HG02571 (cell line): ENCODE measurements around the gene TUBGCP5.
"Not testable (repeated sequence)": the region's sequence is repeated elsewhere in the genome, so short reads cannot be mapped to it uniquely, and the experiment has no call there.

Experiments
- ATAC-seq: cut with Tn5 transposase; IDR thresholded peaks from one replicate; pipeline ENCODE4 v1.9.1; 2021; ENCODE audit warnings: mild to moderate bottlenecking, moderate library complexity; ENCODE audit not compliant: unreplicated experiment

Gene TUBGCP5

DNA sequence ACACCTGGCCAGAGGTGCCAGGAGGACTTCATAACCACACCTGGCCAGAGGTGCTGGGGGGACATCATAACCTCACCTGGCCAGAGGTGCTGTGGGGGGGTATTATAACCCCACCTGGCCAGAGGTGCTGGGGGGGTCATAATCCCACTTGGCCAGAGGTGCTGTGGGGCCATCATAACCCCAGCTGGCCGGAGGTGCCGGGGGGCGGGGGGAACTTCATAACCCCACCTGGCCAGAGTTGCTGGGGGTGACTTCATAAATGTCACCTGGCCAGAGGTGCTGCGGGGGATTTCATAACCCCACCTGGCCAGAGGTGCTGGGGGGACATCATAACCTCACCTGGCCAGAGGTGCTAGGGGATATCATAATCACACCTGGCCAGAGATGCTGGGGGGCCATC lies 4.2 kb upstream of the TUBGCP5 start:
- ATAC-seq, result not testable (repeated sequence)

- ATAC-seq, result not testable (repeated sequence)
Observed at GRCh38 chr15:23041736-23042135, 2.4 kb upstream of the TUBGCP5 start.

DNA sequence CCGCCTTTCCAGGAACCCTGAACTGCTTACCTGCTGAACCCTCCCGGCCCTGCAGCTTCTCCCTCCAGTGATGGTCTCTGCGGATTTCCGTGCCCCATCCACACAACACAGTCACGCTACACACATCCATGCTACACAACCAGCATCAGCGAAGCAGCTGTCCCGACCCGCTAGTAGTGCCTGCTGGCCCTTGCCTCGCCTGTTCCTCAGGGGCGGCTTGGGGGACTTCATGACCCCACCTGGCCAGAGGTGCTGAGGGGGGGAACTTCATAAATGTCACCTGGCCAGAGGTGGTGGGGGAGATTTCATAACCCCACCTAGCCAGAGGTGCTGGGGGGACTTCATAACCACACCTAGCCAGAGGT lies 530 bp upstream of the TUBGCP5 start:
- no peak for ATAC-seq

DNA sequence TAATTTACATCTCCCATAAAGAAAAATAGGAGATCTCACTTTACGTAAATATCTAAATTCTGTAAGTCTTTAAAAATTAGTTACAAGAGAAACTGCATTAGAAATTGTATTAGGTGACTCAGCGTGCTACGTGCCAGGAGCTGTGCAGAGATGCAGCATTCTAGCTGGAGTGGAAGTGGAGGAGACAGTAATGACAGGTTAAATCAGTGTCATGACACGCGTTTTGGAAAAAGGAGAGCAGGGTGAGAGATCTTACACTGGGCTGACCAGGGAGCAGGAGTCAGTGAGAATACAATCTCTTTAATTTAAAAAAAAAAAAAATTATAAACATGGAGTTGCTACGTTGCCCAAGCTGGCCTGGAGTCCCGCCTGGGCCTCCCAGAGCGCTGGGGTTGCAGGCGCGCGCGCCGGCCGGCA lies 635 bp downstream of the TUBGCP5 start:
- peak; percentile 4 for ATAC-seq

- no peak for ATAC-seq
Observed at GRCh38 chr15:23035964-23036566, 3.3 kb downstream of the TUBGCP5 start.

DNA sequence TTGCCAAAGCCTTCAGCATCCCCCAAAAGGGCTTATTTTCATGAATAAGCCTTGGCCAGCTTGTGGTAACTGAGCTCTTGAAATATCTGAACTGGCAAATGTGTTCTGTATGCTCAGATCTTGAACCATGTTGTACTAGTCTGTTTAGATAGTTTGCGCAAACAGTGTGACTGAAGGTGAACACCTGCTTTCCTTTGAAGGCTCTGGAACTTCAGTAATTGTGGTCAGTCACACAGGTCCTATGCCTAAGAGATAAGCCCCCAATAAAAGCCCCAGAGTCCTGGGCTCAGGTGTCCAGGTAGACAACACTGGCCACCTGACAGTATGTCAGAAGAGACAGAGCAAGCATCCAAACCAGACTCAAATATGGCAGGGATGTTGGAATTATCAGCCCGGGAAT lies 5.4 kb downstream of the TUBGCP5 start:
- ATAC-seq, result no peak

DNA sequence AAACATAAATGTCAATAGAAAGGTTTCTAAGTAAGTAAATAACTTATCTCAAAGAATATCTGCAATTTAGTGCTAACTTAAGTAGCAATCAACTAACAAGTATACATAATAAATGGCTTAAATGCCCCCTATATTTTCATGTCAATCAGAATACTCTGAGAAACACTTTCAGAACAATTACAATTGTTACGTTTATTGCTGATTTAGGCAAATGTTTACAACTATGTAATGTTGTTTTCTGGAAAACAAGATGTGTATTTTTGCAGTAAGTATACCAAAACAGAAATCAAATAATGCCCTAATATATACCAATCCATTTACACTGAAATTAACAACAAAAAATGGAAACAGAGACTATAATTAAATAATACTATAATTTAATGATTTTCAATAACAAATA lies 13.2 kb downstream of the TUBGCP5 start:
- ATAC-seq, result no peak

DNA sequence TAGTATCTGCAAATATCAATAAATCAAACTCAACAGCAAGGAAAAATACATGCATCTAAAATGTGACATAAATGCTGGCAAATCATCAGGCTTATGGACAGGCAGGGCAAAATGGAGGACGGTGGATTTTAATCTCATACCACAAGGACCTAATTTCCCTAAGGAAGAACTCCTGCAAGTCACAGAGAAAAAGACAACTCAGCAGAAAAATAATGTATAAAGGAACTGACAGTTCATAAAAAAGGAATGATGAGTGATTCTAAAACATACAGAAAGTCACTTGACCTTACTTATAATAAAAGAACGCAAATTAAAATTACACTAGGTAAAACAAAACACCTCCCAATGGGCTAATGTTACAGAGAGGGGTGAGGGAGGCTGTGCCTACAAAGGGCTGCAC lies 17.2 kb downstream of the TUBGCP5 start:
- no peak for ATAC-seq

GRCh38 chr15:23014394-23015000 lies 24.9 kb downstream of the TUBGCP5 start:
- ATAC-seq, result no peak

DNA sequence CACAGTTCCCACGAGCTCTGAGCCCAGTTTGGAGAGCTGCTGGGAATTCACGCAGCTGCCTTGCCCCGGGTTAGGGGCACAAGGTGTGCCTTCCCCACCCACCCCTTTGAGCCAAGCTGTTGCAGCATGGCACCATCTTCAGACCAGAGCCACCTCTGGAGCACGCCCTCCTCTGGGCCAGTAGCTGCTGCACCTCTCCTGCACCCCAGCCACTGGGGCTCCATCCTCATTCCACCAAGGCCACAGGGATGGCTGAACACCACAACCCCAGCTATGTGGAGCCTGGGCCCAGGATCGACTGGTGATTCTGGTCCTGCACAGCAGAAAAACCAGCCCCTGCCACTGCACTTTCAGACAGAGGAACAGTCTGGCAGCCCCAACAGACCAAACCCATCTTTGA lies 25.7 kb downstream of the TUBGCP5 start:
- no peak for ATAC-seq

DNA sequence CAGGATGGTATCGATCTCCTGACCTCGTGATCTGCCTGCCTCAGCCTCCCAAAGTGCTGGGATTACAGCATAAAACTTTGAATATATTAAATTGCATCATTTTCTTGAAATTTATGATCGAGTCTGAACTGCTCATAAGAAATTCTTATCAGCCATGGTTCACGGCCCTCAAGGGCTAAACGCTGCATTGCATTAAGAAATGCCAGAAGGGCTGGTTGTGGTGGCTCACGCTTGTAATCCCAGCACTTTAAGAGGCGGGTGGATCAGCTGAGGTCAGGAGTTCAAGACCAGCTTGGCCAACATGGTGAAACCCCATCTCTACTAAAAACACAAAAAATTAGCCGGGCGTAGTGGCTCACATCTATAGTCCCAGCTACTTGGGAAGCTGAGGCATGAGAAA lies 26.8 kb downstream of the TUBGCP5 start:
- ATAC-seq, result not testable (repeated sequence)

GRCh38 chr15:23003736-23004135 lies 35.6 kb downstream of the TUBGCP5 start:
- ATAC-seq, result no peak

DNA sequence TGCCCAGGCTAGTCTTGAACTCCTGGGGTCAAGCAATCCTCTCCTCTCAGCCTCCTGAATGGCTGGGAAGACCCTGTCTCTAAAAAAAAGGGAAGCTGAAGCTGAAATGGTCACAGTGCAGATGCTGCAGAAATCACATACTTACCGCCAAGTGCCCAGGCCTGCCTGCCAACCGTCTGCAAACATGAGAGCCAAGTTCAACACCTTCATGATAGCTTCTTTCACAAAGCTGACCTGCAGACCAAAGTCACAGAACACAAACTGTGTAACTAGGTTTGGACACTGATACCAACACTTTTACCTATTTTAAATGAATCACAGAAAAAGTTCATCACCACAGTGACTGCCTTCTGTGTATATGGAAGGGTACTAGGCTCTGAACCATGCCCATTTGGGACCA lies 36.4 kb downstream of the TUBGCP5 start:
- no peak for ATAC-seq

DNA sequence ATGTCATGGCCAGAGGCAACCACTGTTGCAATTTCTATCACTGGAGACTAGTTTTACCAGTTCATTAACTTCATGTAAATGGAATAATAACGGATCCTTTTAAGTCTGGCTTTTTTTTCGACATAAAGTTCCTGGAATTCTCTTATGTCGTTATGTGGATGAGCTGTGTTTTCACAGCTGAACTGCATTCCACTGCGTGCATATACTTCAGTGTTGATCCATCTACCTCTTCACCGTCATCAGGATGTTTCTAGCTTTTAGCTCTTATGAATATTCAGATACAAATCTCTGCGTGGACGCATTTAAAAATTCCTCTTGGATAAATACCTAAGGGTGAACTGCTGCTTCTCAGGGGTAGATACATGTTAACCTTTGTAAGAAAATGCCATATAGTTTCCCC lies 43.6 kb downstream of the TUBGCP5 start:
- no peak for ATAC-seq

DNA sequence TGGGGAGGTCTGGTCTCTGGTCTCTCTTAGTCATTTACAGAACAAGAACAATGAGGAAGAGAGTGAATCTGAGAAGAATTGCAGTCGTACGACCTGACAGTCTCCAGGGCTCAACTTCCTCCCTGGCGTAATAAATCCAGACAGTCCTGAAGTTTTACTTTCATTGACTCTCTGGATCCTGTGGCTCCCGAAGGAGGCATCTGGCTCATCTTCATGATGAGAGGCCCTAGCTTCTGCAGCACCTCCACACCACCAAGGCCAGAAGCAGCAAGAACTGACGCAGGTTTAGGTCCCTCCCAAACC lies 47.4 kb downstream of the TUBGCP5 start:
- no peak for ATAC-seq

DNA sequence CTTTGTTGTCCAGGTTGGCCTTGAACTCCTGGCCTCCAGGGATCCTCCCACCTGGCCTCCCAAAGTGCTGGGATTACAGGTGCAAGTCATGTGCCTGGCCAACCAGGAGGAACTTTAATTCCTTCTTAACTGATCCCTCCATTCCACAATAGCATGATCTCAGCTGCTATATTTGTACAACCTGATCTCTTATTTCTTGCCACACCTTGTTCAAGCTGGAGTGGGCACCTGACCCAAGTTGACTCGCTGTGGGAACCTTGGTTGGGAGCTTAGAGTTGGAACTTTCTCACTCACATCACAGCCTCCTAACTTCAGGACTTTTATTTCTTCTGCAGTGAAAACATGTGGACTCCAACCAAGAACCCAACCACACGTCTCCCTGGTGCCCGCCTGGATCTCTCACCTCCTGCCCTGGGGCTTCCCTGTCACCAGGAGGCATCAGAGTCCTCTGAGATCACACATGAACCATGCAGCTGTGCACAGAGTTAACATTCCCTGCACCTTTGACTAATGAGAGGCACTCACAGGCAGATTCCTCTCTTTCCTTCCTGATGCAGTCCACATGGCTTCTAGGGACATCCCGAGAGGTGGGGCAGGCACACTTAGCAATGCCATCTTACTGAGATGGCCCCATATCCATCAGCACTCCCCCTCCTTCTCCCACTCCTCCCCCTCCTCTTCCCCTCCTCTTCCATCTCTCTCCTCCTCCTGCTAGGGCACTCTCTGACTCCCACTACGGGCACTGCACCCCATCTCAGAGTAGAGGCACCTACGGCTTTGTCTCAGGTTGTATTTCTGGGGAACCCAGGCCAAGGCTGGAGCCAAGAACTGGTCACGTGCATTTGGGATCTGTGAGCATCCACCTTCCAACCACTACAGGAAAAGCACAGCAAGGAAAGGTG lies 49.5 kb downstream of the TUBGCP5 start:
- no peak for ATAC-seq

DNA sequence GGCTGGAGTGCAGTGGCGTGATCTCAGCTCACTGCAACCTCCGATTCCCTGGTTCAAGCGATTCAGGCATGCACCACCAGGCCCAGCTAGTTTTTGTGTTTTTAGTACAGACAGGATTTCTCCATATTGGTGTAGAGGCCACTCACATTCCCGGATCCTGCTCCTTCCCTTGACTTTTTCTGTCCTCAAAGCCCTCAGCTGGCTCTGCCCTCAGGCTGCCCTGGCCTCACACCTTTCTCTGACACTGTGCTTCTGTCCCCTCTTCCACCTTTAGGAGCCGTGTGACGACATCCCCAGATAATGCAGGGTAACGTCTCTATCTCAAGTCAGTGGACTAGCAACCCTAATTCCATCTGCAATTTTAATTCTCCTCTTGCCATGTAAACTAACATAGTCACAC lies 50.6 kb downstream of the TUBGCP5 start:
- no peak for ATAC-seq

DNA sequence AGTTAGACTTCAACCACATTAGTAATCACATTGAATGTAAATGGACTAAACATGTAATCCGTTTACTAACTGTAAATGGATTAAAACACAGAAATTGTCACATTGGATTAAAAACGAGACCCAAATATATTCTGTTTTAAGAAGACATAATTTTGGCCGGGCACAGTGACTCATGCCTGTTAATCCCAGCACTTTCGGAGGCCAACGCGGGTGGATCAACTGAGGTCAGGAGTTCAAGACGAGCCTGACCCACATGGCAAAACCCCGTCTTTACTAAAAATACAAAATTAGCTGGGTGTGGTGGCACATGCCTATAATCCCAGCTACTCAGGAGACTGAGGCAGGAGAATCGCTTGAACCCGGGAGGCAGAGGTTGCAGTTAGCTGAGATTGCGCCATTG lies 57.4 kb downstream of the TUBGCP5 start:
- not testable (repeated sequence) for ATAC-seq

DNA sequence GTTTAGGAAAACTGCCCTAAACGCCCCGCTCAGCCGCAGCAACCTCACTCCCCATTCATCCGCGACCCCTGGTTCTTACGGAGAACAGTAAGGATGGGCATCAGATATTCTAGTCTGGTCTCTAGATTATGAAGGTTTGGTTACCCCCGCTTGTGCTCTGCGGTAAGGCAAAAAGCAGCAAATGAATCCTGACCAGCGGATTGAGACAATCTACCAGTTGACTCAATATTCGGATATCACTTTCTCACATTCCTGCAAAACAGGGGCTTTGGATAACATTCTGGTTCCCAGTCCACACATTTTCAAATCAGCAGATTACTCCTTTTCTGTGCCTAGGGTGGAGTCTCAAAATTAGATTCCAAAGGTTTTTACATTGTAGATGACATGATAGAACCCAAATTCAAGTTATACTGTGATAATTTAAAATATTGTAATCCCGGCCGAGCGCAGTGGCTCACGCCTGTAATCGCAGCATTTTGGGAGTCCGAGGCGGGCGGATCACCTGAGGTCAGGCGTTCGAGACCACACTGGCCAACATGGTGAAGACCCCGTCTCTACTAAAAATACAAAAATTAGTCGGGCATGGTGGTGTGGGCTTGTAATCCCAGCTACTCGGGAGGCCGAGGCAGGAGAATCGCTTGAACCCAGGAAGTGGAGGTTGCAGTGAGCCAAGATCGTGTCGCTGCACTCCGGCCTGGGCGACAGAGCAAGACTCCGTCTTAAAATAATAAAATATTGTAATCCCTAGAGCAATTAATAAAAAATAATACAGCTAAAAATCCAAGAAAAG lies 58.1 kb downstream of the TUBGCP5 start:
- ATAC-seq, result no peak

- peak; percentile 63 for ATAC-seq
Observed at GRCh38 chr15:22980189-22981050, 58.9 kb downstream of the TUBGCP5 start, which contains the start of gene CYFIP1. TSS of gene CYFIP1 (minus strand) at chr15:22980368. CDS start at chr15:22947285, 33,083 bp downstream.
